ENCODE data around the gene PRH1.

Gene PRH1

DNA sequence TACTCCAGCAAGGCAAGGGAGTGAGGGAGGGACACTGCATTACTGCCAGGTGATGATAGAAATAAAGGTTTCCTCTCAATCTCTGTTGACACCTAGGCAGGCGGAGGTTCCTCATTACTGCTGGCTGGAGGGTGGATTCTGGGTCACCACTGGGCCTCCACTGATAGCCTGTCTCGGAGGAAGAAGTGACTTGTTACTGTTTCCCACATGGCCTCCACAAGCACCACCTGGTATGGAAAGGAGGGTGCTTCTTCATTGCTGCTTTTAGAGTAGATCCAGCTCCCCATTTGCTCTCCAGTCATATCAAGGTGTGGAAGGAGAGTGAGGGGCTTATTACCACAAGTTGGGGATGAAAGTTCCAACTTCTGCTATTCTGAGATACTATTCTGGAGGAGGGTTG, 41.2 kb downstream of the PRH1 start:
- no peak for DNase-seq (ENCODE audit: low read depth in 3 of 3)

DNA sequence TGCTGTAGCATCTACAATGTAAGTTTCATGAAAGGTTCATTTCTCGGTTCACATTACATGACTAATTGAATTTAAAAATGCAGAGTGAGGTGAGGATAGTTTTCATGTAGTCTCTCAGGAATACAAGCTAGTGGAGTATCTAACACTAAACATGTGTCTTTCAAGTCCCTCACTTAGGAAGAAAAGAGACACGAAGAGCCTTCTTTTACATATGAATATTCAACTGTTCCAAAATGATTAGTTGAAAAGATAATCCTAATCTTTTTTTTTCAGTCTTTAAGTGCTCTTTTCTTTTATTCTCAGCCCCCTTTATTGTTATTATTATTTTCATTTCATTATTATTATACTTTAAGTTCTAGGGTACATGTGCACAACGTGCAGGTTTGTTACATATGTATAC, 45.6 kb downstream of the PRH1 start:
- no peak for DNase-seq (ENCODE audit: low read depth in 3 of 3)

Measured in stimulated activated CD4-positive, alpha-beta T cell treated with anti-CD3 and anti-CD28 coated beads, TNF-alpha, amount 100 ng/mL, for 48 hours (primary cell).